Measurements from ENCODE around the gene EZH1.

EZH1 gene

DNA sequence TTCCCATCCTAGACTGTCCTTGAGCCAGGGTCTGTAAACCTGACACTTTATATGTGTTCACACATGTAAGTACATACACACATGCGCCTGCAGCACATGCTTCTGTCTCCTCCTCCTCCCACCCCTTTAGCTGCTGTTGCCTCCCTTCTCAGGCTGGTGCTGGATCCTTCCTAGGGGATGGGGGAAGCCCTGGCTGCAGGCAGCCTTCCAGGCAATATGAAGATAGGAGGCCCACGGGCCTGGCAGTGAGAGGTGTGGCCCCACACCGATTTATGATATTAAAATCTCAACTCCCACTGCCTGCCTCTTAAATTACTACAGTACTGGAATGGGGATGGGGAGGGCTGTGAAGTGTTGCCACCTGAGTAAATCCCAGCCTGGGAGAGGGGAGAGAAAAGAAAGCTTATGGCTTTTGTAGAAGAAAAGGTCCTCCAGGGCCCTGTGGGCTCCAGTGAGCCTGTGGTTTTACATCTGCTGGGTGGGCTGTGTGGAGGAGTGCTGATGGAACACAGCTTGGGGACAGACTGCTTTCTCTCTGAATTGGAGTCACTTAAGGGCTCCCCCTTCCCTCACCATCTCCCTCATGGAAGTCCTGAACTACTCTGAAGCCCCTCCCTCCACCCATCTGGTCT lies 34.6 kb upstream of the EZH1 start:
- TF ChIP-seq, protein P1, sequence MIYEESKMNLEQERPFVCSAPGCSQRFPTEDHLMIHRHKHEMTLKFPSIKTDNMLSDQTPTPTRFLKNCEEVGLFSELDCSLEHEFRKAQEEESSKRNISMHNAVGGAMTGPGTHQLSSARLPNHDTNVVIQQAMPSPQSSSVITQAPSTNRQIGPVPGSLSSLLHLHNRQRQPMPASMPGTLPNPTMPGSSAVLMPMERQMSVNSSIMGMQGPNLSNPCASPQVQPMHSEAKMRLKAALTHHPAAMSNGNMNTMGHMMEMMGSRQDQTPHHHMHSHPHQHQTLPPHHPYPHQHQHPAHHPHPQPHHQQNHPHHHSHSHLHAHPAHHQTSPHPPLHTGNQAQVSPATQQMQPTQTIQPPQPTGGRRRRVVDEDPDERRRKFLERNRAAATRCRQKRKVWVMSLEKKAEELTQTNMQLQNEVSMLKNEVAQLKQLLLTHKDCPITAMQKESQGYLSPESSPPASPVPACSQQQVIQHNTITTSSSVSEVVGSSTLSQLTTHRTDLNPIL (CRISPR knock-in tag; IDR thresholded peaks at IDR 0.05; ENCODE audit: low read depth), result no peak
- TF ChIP-seq ARNTL (CRISPR knock-in tag; IDR thresholded peaks at IDR 0.05; ENCODE audit: borderline replicate concordance, low read depth), result no peak
- TF ChIP-seq TCF4 (CRISPR knock-in tag; IDR thresholded peaks at IDR 0.05; ENCODE audit: borderline replicate concordance), result no peak
- TF ChIP-seq GLIS3 (CRISPR knock-in tag; IDR thresholded peaks at IDR 0.05), result no peak
- no peak for TF ChIP-seq OSR1 (CRISPR knock-in tag; IDR thresholded peaks at IDR 0.05)
- TF ChIP-seq, protein P2, sequence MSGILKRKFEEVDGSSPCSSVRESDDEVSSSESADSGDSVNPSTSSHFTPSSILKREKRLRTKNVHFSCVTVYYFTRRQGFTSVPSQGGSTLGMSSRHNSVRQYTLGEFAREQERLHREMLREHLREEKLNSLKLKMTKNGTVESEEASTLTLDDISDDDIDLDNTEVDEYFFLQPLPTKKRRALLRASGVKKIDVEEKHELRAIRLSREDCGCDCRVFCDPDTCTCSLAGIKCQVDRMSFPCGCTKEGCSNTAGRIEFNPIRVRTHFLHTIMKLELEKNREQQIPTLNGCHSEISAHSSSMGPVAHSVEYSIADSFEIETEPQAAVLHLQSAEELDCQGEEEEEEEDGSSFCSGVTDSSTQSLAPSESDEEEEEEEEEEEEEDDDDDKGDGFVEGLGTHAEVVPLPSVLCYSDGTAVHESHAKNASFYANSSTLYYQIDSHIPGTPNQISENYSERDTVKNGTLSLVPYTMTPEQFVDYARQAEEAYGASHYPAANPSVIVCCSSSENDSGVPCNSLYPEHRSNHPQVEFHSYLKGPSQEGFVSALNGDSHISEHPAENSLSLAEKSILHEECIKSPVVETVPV (CRISPR knock-in tag; IDR thresholded peaks at IDR 0.05), result no peak
- TF ChIP-seq SNAI2 (CRISPR knock-in tag; IDR thresholded peaks at IDR 0.05), result no peak
- TF ChIP-seq RARB (CRISPR knock-in tag; IDR thresholded peaks at IDR 0.05), result no peak
- no peak for TF ChIP-seq ZNF70 (CRISPR knock-in tag; IDR thresholded peaks at IDR 0.05)
- TF ChIP-seq, protein P3, sequence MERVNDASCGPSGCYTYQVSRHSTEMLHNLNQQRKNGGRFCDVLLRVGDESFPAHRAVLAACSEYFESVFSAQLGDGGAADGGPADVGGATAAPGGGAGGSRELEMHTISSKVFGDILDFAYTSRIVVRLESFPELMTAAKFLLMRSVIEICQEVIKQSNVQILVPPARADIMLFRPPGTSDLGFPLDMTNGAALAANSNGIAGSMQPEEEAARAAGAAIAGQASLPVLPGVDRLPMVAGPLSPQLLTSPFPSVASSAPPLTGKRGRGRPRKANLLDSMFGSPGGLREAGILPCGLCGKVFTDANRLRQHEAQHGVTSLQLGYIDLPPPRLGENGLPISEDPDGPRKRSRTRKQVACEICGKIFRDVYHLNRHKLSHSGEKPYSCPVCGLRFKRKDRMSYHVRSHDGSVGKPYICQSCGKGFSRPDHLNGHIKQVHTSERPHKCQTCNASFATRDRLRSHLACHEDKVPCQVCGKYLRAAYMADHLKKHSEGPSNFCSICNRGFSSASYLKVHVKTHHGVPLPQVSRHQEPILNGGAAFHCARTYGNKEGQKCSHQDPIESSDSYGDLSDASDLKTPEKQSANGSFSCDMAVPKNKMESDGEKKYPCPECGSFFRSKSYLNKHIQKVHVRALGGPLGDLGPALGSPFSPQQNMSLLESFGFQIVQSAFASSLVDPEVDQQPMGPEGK (CRISPR knock-in tag; IDR thresholded peaks at IDR 0.05; ENCODE audit: borderline replicate concordance), result no peak
- TF ChIP-seq TOX (CRISPR knock-in tag; IDR thresholded peaks at IDR 0.05; ENCODE audit: borderline replicate concordance), result no peak
- TF ChIP-seq, protein P4, sequence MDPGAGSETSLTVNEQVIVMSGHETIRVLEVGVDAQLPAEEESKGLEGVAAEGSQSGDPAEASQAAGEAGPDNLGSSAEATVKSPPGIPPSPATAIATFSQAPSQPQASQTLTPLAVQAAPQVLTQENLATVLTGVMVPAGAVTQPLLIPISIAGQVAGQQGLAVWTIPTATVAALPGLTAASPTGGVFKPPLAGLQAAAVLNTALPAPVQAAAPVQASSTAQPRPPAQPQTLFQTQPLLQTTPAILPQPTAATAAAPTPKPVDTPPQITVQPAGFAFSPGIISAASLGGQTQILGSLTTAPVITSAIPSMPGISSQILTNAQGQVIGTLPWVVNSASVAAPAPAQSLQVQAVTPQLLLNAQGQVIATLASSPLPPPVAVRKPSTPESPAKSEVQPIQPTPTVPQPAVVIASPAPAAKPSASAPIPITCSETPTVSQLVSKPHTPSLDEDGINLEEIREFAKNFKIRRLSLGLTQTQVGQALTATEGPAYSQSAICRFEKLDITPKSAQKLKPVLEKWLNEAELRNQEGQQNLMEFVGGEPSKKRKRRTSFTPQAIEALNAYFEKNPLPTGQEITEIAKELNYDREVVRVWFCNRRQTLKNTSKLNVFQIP (CRISPR knock-in tag; IDR thresholded peaks at IDR 0.05; ENCODE audit: borderline replicate concordance, low read depth), result no peak
- TF ChIP-seq ZFP30 (CRISPR knock-in tag; IDR thresholded peaks at IDR 0.05), result no peak
- no peak for TF ChIP-seq ZNF565 (CRISPR knock-in tag; conservative IDR thresholded peaks at IDR 0.05; ENCODE audit: low read depth)
- no peak for TF ChIP-seq ZC3H10 (CRISPR knock-in tag; IDR thresholded peaks at IDR 0.05)
- TF ChIP-seq ZNF8 (CRISPR knock-in tag; IDR thresholded peaks at IDR 0.05), result no peak
- no peak for ATAC-seq

DNA sequence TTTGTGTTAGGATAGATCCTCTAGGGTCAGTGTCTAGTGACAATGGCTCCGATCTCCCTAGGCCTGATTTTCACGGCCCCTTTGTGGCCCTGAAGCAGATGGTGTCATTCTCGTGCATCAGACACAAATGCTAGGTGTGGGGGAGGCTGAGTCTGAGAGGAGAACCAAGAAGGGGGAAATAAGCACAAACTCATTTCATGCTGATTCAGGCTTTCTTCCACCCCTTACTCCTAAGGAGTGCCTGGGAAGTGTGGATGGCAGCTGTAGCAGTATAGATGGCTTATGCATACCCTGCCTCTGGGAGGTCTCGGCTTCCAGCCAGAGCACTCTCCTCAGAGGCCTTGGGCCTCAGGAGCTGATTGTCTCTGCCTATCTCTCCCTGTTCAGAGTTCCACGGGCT lies 33.7 kb upstream of the EZH1 start:
- no peak for ATAC-seq
- TF ChIP-seq TOX (CRISPR knock-in tag; IDR thresholded peaks at IDR 0.05; ENCODE audit: borderline replicate concordance), result no peak
- no peak for TF ChIP-seq OSR1 (CRISPR knock-in tag; IDR thresholded peaks at IDR 0.05)
- TF ChIP-seq, protein P1 (CRISPR knock-in tag; IDR thresholded peaks at IDR 0.05; ENCODE audit: low read depth), result no peak
- no peak for TF ChIP-seq ZNF565 (CRISPR knock-in tag; conservative IDR thresholded peaks at IDR 0.05; ENCODE audit: low read depth)
- TF ChIP-seq, protein P2 (CRISPR knock-in tag; IDR thresholded peaks at IDR 0.05), result no peak
- TF ChIP-seq, protein P3 (CRISPR knock-in tag; IDR thresholded peaks at IDR 0.05; ENCODE audit: borderline replicate concordance), result no peak
- no peak for TF ChIP-seq ISL1 (CRISPR knock-in tag; IDR thresholded peaks at IDR 0.05)
- no peak for TF ChIP-seq PPARA (CRISPR knock-in tag; IDR thresholded peaks at IDR 0.05; ENCODE audit: borderline replicate concordance)
- TF ChIP-seq, protein P5, sequence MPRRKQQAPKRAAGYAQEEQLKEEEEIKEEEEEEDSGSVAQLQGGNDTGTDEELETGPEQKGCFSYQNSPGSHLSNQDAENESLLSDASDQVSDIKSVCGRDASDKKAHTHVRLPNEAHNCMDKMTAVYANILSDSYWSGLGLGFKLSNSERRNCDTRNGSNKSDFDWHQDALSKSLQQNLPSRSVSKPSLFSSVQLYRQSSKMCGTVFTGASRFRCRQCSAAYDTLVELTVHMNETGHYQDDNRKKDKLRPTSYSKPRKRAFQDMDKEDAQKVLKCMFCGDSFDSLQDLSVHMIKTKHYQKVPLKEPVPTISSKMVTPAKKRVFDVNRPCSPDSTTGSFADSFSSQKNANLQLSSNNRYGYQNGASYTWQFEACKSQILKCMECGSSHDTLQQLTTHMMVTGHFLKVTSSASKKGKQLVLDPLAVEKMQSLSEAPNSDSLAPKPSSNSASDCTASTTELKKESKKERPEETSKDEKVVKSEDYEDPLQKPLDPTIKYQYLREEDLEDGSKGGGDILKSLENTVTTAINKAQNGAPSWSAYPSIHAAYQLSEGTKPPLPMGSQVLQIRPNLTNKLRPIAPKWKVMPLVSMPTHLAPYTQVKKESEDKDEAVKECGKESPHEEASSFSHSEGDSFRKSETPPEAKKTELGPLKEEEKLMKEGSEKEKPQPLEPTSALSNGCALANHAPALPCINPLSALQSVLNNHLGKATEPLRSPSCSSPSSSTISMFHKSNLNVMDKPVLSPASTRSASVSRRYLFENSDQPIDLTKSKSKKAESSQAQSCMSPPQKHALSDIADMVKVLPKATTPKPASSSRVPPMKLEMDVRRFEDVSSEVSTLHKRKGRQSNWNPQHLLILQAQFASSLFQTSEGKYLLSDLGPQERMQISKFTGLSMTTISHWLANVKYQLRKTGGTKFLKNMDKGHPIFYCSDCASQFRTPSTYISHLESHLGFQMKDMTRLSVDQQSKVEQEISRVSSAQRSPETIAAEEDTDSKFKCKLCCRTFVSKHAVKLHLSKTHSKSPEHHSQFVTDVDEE (CRISPR knock-in tag; IDR thresholded peaks at IDR 0.05), result no peak
- no peak for TF ChIP-seq TCF4 (CRISPR knock-in tag; IDR thresholded peaks at IDR 0.05; ENCODE audit: borderline replicate concordance)
- TF ChIP-seq ARNTL (CRISPR knock-in tag; IDR thresholded peaks at IDR 0.05; ENCODE audit: borderline replicate concordance, low read depth), result no peak
- TF ChIP-seq RARB (CRISPR knock-in tag; IDR thresholded peaks at IDR 0.05), result no peak
- no peak for TF ChIP-seq ZNF70 (CRISPR knock-in tag; IDR thresholded peaks at IDR 0.05)
- TF ChIP-seq GLIS3 (CRISPR knock-in tag; IDR thresholded peaks at IDR 0.05), result no peak
- no peak for TF ChIP-seq ZC3H10 (CRISPR knock-in tag; IDR thresholded peaks at IDR 0.05)
- no peak for TF ChIP-seq ZFP3 (CRISPR knock-in tag; IDR thresholded peaks at IDR 0.05)

Measured in SK-N-SH treated with all-trans-retinoic acid at 6 μM for 48 hours (cell line).